ENCODE data around the gene DTL.
"Not testable (repeated sequence)": the region's sequence is repeated elsewhere in the genome, so short reads cannot be mapped to it uniquely, and the experiment has no call there.

DTL gene

GRCh38 chr1:212035123-212035834 lies at the start of gene DTL, which contains the start of gene INTS7:
Gene DTL, plus strand, starts transcription at chr1:212035748. Its CDS starts 143 bp downstream, at chr1:212035891.
Gene INTS7, minus strand, starts transcription at chr1:212035557. Its CDS starts 120 bp downstream, at chr1:212035437.
- peak; percentile 99 for DNase-seq

DNA sequence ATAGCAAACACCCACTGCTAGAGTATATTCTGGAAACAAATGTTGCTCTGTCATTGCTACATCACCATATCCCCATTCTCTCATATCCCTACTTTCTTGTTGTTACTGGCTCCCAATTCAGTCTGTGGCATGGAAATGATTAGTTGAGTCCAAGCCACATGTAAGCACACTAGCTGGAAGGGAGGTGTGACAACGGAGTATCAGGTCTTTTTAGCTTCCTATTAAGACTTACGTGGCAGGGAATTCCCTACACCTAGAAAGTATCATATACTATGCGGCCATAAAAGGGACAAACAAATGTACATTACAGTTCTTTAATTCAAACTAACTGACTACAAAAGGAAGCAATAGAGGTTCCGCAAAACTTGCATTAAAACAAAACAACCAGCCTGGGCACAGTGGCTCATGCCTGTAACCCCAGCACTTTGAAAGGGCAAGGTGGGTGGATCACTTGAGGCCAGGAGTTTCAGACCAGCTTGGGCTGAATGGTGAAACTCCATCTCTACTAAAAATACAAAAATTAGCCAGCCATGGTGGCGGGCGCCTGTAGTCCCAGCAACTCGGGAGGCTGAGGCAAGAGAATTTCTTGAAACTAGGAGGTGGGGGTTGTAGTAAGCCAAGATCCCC lies 48.8 kb upstream of the DTL start:
- DNase-seq, result no peak

- DNase-seq, result no peak
Observed at GRCh38 chr1:211991695-211992094, 43.9 kb upstream of the DTL start.

- not testable (repeated sequence) for DNase-seq
Observed at GRCh38 chr1:211997426-211997825, 38.1 kb upstream of the DTL start.

DNA sequence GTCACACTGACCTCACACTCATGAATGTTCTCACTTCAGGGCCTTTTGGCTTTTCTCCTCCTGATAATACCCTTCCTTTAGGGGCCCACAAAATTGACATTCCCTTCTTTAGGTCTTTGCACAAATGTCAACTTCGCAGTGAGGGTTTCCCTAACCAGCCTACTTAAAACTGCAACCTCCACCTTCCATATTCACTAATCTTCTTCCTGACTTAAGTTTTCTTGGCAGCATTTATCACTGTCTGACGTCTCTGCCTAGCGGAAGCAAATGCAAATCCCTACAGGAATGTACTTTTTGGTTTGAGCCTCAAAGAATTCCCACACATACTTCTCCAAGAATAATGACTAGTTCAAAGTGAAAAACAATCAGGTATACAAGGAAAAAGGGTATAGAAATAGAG lies 33.0 kb upstream of the DTL start:
- DNase-seq, result no peak

DNA sequence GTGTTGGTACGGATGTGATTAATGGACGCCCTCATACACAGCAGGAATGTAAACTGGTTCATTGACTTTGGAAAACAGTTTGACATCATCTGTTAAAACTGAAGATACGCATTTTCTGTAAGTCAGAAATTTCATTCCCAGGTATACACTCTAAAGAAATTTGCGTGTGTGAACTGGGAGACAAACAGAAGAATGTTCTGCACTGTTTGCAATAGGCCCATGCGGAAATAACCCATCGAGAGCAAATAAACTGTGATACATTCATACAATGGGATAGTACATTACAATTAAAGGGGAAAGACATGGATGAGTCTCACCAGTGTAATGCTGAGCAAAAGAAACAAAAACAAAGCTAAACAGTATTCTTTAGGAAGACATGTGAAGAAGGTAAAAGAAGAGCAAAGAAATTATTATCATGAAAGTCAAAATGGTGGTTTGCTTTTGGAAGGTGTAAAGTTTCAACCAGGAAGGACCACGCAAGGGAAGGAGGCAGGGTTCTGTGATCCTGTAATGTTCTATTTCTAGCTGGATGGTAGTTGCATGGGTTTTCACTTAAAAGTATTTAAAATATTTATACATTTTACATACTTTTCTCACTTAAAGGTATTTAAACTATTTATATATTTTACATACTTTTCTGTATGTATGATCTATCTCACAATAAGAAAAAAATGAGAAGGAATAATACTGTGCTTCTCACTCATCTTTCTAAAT lies 30.5 kb upstream of the DTL start:
- DNase-seq, result no peak

DNA sequence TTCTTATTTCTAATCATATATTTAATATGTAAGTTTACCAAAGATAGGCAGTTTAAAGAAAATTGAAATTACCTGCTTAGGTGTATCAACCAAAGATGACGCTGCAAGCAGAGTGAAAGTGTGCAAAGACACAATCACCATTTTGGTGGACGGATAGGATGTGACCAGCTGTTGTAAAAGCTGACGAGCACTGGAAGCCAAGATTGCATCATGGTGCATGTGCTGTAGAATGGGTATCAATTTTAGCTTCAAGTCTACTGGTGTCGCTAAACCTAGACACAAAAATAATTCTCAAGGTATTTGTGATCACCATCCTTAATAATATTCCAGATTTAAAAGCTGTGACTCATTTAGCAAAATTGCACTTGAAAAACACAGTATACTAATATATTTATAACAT lies 28.4 kb upstream of the DTL start:
- DNase-seq, result no peak

DNA sequence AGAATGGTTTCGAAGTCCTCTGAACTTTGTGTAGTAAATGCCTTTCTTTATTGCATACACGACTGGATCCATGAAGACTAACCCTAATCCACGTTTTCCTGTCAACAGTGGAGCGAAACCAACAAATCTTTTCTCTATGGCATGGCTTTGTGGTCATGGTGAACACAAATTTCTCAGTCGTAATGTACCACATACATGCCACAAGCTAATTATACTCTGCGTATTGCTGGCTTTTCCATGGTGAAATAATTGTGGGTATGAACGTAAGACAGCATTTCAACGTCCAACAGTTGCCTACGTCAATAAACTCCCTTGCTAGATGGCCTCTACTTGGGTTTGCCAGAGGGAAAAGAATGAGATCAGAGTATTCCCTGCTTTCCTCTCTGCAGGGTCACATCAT lies 27.7 kb upstream of the DTL start:
- no peak for DNase-seq

- DNase-seq, result no peak
Observed at GRCh38 chr1:212009561-212009960, 26.0 kb upstream of the DTL start.

DNA sequence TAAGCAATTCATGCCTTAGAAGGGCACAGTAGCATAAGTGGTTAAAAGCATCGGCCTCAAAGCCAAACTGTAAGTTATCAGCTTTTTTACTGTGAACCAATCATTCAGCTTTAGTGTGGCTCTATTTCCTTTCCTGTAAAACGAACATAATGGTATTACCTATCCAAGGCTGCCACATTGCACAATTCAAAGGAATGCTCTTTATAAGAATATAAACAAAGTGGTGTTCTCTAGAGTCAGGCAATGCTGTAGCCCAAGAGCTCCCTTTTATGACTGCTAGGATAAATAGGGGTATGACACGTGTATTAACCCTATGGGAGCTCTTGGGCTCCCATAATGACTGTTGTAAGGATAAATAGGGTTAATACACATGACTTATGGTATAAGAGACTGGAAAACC lies 25.5 kb upstream of the DTL start:
- no peak for DNase-seq

DNA sequence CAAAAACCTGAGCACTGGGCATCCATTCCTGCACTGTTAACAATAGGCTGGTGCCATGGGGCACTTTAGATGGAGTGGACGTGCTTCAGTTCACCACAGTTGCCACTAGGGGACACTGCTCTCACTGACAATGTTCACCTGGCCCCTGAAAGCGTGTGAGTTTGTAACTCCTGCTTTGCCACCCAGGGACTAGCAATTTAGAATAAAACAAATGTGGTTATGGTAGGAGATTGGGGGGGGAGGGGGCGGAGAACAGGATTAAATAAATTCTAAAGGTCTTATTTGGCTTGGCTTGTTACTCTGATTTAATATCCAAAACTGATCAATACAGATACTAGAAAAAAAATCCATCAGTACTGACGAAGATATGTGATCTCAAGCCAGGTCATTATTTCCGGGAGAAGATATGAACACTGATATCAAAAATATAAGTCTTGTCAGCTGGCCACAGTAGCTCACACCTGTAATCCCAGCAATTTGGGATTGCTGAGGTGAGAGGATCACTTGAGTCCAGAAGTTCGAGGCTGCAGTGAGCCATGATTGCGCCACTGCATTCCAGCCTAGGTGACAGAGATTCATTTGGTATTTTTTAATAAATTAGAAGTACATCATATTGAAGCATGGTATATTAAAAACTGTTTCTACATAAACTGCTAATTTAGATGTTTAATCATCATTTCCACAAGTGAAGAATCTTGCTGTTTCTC lies 23.4 kb upstream of the DTL start:
- peak; percentile 77 for DNase-seq

- DNase-seq, result no peak
Observed at GRCh38 chr1:212013672-212014071, 21.9 kb upstream of the DTL start.

DNA sequence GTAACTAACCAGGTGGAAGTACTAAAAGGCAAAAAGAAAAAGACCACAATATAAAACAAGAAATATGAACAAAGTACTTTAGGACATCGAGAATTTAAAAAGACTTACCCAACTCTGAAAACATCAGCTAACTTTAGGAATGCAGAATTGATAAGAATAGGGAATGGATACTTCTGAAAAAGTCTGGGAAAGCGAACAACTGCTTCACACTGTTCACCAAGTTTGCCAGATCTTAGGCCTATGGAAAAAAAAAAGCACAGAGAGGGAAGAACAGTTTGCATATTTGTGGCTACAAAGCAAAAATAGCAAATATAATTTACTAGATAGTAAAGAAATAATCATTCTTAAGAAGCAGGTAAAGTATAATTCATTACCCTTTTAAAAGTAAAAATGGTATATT lies 14.6 kb upstream of the DTL start:
- no peak for DNase-seq

GRCh38 chr1:212021563-212021962 lies 14.0 kb upstream of the DTL start:
- DNase-seq, result no peak

DNA sequence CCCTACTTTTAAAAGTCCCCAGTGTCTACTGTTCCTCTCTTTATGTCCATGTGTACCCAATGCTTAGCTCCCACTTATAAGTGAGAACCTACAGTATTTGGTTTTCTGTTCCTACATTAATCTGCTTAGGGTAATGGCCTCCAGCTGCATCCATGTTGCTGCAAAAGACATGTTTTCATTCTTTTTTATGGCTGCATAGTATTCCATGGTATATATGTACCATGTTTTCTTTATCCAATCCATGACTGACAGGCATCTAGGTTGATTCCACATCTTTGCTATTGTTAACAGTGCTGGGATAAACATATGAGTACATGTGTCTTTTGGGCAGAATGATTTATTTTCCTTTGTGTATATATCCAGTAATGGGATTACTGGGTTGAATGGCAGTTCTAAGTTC lies 12.6 kb upstream of the DTL start:
- not testable (repeated sequence) for DNase-seq

DNA sequence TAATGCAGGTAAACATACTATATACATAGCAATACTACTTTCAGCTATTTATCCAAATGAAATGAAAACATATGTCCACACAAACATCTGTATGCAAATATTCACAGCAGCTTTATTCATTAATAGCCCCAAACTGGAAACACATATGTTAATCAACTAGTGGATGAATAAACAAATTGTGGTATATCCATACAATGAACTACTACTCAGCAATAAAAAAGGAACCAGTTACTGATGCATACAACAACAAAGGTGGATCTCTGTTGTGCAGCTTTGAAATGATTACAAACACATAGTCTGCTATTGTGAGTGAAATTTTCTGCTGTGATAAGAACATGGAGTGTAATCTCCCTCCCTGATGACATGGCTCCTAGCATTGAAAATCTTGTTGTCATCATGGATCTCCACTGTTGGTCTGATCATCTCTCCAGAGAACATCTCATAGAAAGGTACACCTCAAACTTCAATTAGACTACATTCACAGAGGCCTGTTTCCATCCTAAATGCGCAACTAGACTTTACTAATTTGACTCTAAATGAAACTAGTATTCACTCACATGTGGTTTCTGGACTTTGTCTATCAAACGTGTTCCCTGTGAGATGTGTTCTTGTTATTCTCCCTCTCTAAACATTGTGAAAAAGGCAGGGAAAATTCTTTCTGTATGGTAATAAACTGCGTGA lies 10.9 kb upstream of the DTL start:
- peak; percentile 27 for DNase-seq

- not testable (repeated sequence) for DNase-seq
Observed at GRCh38 chr1:212027727-212028126, 7.8 kb upstream of the DTL start.

- peak; percentile 48 for DNase-seq
Observed at GRCh38 chr1:212030936-212031528, 4.5 kb upstream of the DTL start.

DNA sequence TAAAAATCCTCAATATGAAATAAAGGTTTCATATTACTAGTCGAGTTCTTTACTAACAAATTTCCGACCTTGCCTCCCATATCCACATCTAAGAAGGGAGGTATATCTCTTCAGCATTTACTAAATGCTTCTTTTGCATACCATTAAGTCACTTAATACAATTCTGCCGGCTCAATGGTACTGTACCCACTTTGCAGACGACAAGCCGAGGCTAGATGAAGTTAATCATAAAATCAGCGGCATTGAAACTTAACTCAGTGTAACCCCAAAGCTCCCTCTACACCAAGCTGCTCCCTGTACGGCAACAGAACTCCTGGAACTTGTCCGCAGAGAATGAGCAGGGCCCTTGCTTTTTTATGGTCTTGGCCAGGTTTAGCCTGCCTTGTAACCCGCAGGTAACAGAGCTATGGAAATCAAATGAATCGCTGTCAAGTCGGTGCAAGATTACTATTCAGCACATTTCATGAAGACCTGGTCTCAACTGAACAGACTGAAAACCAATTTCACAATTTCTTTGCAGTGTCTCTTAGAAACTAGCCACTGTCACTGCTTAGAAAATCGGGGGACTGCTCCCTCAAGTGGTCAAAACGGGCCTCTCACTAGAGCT lies 929 bp upstream of the DTL start:
- DNase-seq, result no peak

DNA sequence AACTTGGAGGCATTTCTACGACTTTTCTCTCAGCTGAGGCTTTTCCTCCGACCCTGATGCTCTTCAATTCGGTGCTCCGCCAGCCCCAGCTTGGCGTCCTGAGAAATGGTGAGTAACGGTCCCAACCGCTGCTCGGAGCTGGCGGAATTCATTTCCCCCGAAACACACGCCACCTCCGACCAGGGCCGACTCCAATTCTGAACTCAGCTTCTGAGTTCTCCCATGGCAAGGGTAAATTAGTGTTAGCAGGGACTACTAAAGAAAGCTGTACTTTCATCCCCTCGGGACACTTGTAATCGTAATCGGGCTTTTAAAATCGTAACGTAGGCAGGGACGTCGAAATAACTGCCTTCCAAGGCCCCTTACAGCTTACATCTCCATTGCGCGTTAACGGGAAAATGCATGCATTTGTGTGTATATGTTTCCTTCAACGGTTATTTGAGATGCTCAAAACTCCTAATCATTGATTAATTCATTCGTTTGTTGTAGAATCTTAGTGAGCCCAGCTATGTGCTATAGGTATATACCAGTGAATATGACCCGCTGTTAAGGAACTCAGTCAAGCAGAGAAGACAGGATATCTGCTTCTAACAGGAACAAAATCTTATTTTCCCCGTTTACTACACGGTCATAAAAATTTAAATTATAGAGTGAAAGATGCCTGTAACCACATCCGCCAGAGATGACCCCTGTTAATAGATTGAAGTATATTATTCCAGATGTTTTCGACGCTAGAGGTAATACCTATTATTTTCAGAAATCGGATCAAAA lies 472 bp downstream of the DTL start:
- no peak for DNase-seq

DNA sequence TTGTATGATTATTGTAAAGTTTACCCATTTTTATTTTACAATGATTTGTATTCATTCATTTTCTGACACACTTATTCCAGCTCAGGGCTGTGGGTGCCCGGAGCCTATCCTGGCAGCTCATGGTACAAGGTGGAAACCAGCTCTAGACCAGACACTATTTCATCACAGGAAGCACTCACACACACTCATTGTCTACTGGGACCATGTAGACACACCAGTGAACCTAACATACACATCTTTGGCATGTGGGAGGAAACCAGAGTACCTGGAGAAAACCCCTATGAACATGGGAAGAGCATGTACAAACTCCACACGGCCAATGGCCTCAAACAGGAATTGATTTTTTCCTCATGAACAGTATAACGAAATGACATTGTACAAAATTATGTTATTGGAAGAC lies 2.4 kb downstream of the DTL start:
- peak; percentile 30 for DNase-seq

Data from activated CD4-positive, alpha-beta T cell treated with anti-CD3 and anti-CD28 coated beads, Interleukin-2, amount 50 U/mL, for 16 hours (primary cell).